ENCODE data around the gene ATOH8.

- TF ChIP-seq, protein P1, sequence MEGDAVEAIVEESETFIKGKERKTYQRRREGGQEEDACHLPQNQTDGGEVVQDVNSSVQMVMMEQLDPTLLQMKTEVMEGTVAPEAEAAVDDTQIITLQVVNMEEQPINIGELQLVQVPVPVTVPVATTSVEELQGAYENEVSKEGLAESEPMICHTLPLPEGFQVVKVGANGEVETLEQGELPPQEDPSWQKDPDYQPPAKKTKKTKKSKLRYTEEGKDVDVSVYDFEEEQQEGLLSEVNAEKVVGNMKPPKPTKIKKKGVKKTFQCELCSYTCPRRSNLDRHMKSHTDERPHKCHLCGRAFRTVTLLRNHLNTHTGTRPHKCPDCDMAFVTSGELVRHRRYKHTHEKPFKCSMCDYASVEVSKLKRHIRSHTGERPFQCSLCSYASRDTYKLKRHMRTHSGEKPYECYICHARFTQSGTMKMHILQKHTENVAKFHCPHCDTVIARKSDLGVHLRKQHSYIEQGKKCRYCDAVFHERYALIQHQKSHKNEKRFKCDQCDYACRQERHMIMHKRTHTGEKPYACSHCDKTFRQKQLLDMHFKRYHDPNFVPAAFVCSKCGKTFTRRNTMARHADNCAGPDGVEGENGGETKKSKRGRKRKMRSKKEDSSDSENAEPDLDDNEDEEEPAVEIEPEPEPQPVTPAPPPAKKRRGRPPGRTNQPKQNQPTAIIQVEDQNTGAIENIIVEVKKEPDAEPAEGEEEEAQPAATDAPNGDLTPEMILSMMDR (IDR thresholded peaks at IDR 0.05) = no peak
- no peak for TF ChIP-seq POLR2A (IDR thresholded peaks at IDR 0.05)
Observed at GRCh38 chr2:85732467-85733120, 21.2 kb upstream of the ATOH8 start.

All from esophagus squamous epithelium (tissue), 4 donors.